HG03108 (cell line): ENCODE results near the gene TMEM178B.

Experiments used
- ATAC-seq: cut with Tn5 transposase; IDR thresholded peaks from one replicate; pipeline ENCODE4 v1.9.1; 2021; ENCODE audit warnings: moderate library complexity; ENCODE audit not compliant: unreplicated experiment

The TMEM178B gene

DNA sequence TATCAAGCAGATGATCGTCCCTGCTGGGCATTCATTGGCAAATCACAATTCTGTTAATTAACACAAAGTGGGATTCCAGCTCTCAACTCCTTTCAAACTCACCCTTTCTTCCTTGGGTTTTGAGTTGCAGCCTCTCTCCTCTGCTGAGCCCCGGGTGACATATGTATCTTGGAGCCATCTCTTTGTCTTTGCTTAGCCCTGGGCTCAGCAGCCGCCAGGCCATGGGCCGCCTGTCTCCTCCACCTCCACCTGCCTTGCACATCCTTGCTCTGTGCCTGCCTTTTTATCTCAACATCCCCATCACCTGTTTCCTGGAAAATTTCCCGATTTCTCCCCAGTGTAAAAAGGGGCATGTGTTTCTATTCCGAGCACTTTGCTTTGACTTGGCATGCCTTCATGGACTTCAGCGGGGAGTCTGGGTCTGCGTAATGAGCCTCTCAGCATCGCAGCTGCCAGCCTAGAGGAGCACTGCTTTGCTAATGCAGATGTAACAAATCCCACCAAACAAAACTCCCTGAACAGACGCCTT lies 336.0 kb downstream of the TMEM178B start:
- no peak for ATAC-seq

DNA sequence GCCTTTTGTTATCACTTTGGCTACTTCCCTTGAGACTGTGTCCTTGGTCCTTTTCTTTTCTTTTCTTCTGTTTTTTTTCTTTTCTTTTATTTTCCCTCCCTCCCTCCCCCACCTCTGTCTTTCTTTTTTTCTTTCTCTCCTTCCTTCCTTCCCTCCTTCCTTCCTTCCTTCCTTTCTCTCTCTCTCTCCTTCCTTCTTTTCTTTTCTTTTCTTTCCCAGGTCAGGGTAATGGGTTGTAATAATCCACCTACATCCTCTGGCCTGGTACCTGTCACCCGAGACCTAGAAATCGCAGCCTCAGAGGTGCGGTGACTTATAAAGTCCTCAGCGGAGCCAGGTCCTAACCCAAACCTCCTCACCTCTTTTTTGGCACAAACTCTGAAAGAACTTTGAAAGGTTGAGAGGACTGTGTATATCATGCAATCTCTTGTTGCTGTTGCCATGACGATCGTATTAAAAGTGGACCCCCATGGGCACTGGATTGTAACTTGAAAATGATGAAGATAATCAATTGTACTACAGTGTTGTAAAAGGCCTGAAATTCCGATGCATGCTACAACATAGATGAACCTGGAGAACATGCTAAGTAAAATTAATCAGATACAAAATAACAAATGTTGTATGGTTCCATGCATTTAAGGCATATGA lies 336.6 kb downstream of the TMEM178B start:
- ATAC-seq, result no peak

DNA sequence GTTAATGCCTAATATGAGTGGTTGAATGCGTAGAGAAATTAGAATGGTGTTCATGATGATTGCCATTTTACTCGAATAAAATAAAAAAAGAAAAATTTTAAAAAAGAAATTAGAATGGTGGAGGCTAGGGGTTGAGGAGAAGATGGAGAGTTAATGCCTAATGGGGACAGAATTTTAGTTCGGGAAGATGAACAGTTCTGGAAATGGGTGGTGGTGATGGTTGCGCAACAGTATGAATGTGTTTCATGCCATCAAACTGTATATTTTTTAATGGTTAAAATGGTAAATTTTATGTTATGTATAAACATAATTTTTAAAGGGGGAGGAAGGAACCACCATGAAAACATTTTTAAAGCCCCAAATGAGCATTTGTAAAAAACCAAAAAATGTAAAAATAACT lies 337.3 kb downstream of the TMEM178B start:
- ATAC-seq, result no peak

DNA sequence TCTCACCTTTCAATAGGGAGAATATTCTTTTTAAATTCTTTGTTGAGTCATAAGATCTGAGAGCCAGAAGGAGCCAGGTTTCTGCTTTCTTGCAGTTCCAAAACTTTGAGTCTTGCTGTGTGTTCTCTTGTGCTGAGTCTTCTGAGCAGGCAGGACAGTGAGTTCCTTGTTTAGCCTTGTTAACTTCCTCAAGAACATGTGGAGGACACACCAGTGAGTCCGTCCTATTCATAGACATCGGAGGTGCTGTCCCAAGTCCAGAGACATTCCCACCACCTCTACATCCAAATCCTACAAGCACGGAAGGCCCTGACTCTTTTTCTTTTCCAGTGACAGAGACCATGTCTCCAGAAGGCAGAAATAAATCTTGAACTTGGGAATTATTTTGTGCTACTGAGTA lies 342.1 kb downstream of the TMEM178B start:
- ATAC-seq, result no peak

DNA sequence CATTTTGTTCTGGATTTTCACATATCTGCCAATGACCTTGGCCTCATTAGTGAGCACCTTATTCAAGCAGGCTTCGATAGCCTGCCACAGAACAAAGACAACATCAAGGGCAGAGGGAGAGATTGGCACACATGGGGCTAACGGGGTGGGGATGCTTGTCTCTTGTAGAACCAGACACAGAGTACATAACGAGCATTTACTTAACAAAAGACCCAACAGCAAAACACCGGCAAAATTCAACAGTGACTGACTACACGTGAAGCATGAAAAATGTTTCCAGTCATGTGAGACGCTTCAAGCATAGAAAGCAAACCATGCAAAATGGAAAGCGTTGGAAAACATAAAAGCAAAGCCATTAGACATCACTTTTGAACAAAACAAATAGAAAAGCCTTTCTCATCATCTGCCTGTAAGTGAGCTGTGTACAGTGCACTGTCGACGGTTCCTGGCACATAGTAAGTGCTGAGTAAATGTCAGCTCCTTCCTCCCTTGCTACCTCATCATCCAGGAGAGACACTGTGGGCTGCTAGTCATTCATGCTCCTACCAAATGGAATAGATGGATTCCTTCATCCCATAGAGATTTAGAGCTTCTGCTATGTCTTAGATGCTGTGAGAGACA lies 342.9 kb downstream of the TMEM178B start:
- no peak for ATAC-seq

DNA sequence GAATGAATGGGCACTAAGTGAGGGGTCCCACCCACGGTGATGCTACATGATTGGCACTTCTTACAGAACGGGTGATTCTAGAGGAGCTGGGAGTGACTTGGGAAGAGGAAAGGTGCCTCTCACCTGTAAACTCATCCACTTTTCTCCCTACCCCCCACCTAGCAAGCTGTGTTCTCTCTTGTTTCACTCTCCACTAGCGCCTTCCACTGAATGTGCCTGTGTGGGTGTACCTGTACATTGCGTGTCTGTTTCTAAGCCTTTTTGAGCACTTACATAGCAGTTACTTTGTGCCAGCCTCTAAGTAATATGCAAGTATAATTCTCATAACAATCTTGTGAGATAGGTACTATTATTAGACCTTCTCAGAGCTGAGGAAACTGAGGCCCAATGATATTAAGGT lies 343.6 kb downstream of the TMEM178B start:
- no peak for ATAC-seq

DNA sequence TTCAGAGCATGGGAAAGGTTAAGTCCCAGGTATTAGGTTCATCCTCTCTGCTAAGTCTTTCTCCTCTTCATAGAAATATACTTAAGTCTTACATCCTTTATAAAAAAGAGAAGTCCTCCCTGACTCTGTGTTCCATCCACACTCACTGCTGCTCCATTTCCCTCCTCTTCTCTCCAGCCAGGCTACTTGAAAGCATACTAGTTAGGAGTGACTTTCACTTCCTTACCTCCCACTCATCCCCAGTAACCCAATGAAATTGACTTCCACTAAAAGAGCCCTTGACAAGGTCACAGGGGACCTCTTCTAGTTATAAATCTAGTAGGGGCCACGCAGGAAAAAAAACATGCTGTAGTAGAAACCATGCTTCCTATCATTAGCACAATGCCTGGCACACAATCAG lies 344.2 kb downstream of the TMEM178B start:
- no peak for ATAC-seq

DNA sequence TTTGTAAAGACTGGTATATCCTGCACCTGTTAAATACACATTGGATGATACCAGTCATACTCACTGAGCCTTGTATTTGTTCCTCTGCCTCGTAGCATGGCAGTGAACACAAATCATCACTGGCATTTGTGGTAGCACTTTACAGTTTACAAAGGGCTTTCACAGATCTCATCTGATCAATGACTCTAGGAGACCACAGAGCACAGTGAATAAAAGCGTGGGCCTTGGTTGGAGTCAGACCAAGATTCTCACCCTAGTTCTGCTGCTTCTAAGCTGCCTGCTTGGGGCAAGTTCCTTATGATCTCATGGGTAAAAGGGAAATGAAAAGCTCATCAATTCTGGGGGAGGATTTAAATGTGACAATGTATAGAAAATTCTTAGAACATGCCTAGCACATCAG lies 347.4 kb downstream of the TMEM178B start:
- no peak for ATAC-seq

DNA sequence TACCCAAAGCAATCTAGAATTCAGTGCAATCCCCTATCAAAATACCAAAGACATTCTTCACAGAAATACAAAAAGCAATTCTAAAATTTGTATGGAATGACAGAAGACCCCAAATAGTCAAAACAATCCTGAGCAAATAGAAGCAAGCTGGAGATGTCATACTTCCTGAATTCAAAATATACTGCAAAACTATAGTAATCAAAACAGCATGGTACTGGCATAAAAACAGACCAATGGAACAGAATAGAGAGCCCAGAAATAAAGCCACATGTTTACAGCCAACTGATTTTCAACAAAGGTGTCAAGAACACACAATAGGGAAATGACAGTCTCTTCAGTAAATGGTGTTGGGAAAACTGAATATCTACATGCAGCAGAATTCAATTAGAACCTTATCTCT lies 353.3 kb downstream of the TMEM178B start:
- ATAC-seq, result no peak

DNA sequence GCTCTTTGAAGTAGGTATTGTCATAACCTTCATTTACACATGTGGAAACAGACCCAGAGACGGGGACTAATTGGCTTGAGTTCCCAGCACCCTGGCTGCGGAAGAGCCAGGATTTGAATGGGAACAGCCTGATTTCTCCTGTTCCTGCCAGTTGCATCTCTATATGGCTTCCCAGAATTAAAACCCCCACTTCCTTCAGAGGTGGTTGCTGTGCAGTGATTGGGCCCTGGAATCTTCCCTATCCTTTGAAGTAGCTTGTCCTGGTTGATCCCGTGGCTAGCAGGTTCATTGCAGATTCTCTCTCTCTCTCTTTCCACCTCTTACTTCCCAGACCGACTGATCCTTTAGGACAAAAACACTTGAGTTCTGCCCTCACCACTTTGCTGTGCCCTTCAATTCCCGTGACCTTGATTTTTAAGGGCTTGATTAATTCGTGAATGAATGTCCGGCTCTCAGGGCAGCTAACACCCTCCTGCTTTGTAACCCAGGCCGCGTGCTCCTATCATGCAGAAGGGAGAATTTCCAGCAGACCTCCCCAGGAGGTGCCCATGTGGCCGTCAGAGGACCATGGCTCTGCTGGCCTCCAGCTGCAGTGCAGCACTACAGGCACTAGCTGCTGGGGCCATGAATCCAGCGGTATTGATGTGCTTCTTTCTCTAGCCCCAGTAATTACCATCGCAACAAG lies 356.7 kb downstream of the TMEM178B start:
- ATAC-seq, result no peak

DNA sequence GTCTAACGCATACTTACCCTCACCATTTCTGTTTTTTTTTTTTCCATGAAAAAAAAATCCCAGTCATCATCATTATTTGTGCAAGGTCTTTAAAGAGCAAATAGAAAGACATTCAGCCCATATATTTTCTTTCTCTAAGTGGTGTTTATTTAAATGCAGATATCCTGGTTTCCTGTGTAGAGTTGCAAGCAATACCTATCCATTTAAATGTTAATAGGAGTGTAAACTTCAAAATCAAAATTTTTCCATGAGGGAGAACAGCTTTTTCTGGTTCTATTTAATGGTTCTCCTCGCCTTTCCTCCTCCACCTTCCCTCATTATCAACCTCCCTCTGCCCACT lies 357.2 kb downstream of the TMEM178B start:
- ATAC-seq, result no peak

DNA sequence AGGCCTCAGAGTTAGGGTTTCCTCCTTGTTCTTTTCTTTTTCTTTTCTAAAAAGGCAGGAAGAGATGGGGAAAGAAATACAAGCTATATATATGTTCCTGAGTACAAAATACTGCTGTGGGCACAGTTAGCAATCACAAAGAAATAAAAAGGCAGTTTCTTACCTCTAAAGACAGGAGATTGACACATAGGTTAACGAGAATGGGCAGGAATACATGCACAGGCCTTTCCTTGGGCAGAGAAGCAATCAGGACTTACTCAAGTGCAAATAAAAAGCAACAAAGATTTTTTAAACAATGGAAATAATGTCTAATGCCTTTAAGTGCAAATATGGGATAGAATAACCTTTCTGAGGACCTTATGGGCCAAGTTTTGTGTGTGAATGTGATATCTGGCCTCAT lies 357.8 kb downstream of the TMEM178B start:
- ATAC-seq, result no peak

DNA sequence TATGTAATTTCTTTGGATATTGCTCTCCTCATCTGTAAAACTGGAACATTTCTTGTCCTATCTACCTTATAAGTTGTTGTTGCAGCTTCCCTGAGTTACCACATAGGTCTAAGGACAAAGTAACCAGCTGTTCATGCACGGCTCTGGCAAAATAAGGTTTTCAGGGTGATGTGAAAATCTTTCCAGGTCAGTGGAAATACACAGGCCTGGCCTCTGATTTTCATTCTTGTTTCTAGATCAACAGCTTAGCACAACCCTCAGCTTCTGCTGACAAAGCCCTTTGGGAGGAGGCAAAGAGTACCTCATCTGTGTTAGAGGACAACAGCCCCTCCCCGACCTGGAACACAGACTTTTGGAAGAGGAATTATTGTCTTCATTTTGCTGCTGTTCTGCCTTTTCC lies 359.8 kb downstream of the TMEM178B start:
- no peak for ATAC-seq

DNA sequence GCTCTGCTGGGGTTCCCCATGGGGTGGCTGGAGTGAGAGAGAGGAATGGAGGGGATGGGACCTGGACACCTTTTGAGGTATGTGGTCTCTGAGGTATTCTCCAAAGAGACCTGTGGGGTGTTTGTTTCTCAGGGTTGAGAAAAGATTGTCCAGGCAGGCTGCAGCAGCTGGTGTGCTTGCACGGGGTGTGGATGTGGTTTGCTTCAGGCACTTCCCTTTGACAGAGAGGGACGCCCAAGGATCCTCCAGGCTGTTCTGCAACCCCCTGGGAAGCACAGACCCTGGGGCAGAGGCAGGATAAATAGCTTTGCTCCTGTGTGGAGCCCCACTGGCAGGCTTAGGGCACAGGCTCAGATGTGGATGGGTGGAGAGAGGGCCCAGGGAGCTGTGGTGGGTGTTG lies 362.3 kb downstream of the TMEM178B start:
- no peak for ATAC-seq

DNA sequence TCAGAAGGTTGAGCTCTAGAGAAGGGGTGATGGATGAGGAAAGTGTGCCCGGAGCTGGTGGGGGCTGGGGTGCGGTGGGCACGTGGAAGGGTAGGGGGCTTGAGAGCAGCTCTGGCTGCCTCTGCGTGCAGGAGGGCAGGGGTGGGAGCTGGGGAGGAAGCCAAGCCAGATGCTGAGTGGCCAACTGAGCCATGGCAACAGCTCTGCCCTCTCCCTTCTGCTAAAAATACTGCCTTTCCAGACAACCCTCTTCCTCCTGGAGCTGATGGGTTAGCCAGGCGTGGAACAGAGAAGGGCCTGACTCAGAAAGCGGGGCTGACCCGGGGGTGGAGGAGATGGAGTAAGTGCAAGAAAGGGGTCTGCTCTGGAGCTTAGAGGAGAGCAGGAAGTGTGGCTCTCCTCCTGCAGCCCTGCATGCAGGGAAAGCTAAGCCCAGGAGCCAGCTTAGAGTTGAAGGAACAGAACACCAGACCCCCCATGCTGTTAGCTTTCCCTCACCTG lies 362.8 kb downstream of the TMEM178B start:
- ATAC-seq, result no peak

DNA sequence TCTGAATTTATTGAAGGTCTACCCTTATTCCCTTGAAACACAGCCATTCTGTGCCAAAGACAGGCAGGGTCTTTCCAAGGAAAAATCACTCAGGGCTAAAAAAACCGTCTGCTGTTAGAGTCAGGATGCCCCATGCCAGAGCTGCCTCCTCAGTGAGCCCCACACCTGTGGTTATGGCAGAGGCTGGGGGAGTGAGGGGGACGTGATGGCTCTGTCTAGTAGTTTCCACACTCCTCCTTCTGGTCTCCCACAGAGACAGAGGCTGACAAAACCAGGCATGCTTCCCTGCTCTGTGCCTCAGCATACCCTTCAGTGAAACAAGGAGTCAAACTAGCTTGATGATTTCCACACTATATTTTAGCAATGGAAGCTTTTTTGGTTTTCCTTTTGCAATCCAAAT lies 365.3 kb downstream of the TMEM178B start:
- no peak for ATAC-seq

DNA sequence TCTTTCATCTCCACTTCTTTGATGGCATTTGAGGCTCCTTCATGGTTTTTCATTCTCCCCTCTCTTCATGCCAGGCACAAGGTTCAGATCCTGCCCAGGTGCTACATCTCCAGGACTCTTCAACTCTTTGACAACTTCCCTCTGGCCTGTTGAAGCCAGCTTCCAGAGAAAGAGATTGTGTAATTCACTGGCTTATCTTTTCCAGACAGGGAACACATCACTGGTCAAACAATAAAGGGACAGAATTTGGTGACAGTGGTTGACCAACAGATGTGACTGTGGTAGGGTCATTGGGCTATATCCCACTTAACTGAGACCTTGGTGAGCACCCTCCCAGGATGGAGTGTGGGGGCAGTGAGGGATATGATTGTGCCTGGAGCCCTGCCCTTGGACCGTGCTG lies 365.9 kb downstream of the TMEM178B start:
- no peak for ATAC-seq

DNA sequence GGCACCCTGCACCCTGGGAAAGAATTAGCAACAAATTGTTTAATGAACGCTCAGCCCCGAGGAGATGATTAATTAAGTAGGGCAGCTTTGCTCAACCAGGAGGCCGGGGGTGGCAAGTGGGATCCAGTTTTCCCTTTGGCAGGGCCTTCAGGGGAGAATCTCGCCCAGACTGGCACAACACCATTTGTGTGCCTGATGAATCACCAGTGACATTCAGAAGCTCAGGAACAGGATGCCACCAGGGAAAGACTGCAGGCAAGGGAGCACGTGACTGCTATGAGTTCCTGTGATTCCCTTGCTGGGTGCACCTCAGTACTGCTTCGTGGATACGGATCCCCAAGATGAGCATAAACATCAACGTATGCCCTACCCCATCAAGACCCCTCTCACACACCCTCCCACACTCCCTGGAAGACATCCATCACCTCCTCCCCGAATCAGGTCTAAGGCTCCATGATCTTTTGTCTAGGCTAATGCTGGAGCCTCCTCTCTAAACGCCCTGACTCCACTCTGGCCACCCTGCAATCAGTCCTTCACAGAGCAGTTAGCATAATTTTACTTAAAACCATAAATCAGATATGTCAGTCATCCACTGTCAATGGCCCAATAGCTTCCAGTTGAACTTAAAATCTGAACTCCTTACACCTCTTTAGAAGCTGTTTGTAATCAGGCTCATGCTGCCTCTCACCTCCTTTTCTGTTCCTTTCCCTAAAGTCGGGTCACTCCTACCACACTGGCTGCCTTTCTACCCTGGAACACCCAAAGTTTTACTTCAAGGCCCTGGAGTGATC lies 368.2 kb downstream of the TMEM178B start:
- no peak for ATAC-seq

DNA sequence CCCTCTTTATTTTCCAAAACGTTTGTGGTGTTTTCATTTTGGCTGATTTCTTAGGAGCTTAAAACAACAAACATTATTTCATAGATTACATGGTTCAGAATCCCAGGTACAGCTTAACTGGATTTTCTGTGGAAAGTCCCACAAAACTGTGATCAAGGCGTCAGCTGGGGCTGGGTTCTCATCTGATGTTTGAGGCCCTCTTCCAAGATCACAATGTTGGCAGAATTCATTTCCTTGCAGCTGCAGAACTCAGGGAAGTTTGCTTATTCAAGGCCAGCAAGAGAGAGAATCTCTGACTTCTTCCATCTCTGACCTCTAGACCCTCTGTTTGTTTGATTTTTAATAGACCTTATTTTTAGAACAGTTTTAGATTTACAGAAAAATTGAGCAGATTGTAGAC lies 368.9 kb downstream of the TMEM178B start:
- no peak for ATAC-seq

DNA sequence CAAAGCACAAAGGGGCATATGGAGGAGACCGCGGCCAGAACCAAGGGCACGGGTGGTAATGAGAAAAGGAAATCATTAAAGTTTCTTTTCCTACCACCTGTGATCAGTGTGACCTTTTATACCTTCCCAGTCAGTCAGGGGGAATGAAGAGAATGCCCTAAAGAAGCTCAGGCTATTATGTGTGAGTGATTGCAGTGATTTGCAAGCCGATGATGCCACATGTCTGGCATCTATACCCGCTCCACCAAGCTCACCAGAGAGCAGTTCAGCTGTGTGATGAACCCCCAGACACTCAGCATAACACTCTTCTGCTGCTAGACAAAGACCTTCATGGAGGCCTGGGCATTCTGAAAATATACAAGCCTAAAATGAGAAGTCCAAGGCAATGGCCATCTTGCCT lies 371.1 kb downstream of the TMEM178B start:
- no peak for ATAC-seq

DNA sequence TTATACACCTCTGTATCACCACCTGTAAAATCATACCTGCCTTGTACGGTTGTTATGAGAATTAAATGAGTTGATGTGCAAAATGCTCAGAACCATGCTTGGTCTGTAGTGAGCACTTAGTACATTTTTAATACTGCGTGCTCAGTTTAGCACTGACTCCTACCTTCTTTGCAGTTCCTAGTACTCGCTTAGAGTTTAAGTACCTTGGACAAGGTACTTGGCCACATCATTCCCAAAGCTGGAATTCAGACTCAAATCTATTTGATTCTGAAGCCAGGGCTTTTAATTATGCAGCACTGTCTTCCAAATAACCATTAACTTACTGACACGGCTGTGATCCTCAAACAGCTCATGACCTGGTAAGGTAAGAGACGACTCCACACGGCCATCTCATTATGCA lies 377.4 kb downstream of the TMEM178B start:
- ATAC-seq, result no peak
